K562 (cell line): ENCODE data around the gene LRRC25. TPM values are rescaled to one million over a fixed set of nuclear protein-coding genes. Genes with fewer than 3 reads are reported as not detected.

Experiments used
- ARID3A ChIP-seq: IDR thresholded peaks from 2 replicates; pipeline ENCODE4 v1.6.1; 2012; ENCODE audit warnings: low read depth, low read length, improper control_type of control experiment, borderline replicate concordance
- BMI1 ChIP-seq: fragments of 150-350 bp; IDR thresholded peaks from 2 replicates; pipeline ENCODE4 v1.6.1; 2014; ENCODE audit warnings: low read length
- HNRNPK ChIP-seq: fragments of 200-400 bp; formaldehyde crosslinking; IDR thresholded peaks from one replicate; pipeline ENCODE4 v1.6.1; 2018; ENCODE audit warnings: mild to moderate bottlenecking, low read depth, low read length; ENCODE audit not compliant: poor library complexity, severe bottlenecking
- LCOR ChIP-seq: sonication (generic); formaldehyde crosslinking; IDR thresholded peaks from 2 replicates; pipeline ENCODE4 v1.8.0; 2022; ENCODE audit warnings: mild to moderate bottlenecking, missing genetic modification reagents
- MBD2 ChIP-seq: sonication (generic); IDR thresholded peaks from 2 replicates; pipeline ENCODE4 v1.6.1; 2016; ENCODE audit warnings: low read depth, borderline replicate concordance
- MYNN ChIP-seq, 2 experiments: sonication (generic); formaldehyde crosslinking in 1 of 2; IDR thresholded peaks; 2 replicates each; pipeline versions ENCODE4 v1.5.0 to v1.6.1; 2016 to 2020; ENCODE audit warnings: antibody characterized with exemption in 1 of 2, missing genetic modification reagents in 1 of 2
- RNF2 ChIP-seq: sonication (generic); IDR thresholded peaks from 2 replicates; pipeline ENCODE4 v1.6.1; 2016
- SAFB2 ChIP-seq: fragments of 200-400 bp; formaldehyde crosslinking; IDR thresholded peaks from 2 replicates; pipeline ENCODE4 v1.6.1; 2018; ENCODE audit warnings: borderline replicate concordance, low read length, low read depth, moderate library complexity; ENCODE audit not compliant: severe bottlenecking
- UBTF ChIP-seq, 2 experiments: IDR thresholded peaks; 2 replicates each; pipeline ENCODE4 v1.6.1; 2012; ENCODE audit warnings: improper control_type of control experiment in 2 of 2, low read depth in 2 of 2, low read length in 2 of 2, borderline replicate concordance in 1 of 2
- ZBTB40 ChIP-seq, 2 experiments: fragments of 450-650 bp in 1 of 2; sonication (generic) in 1 of 2; formaldehyde crosslinking in 1 of 2; IDR thresholded peaks; 2 replicates each; pipeline versions ENCODE4 v1.7.1 to v1.9.0; 2016 to 2022; ENCODE audit warnings: inconsistent platforms in 1 of 2, mild to moderate bottlenecking in 1 of 2, missing genetic modification reagents in 1 of 2
- ZKSCAN3 ChIP-seq: fragments of 250-450 bp; sonication (Bioruptor Pico); IDR thresholded peaks from 2 replicates; pipeline ENCODE4 v1.4.0; 2020
- ZNF511 ChIP-seq: sonication (generic); formaldehyde crosslinking; IDR thresholded peaks from 2 replicates; pipeline ENCODE4 v1.8.0; 2022; ENCODE audit warnings: mild to moderate bottlenecking, missing genetic modification reagents
- ZNF699 ChIP-seq: fragments of 250-450 bp; sonication (Bioruptor Pico); IDR thresholded peaks from 2 replicates; pipeline ENCODE4 v1.8.0; 2021; ENCODE audit warnings: mild to moderate bottlenecking, moderate library complexity; ENCODE audit not compliant: insufficient replicate concordance
- polyA plus RNA-seq, 8 experiments: library from polyadenylated mRNA; depleted of rRNA in 4 of 8; stranded (reverse) in 5 of 8; unstranded in 3 of 8; fragments of >200 nt; fragmentation: Nextera tagmentation in 2 of 8; fragmentation: Illumina TruSeq in 1 of 8; extraction: Ambion mirVana in 2 of 8; extraction: Trizol in 1 of 8; gene quantifications; 2 replicates each; pipeline versions ENCODE4 v1.2.1 to v1.2.3, GENCODE V29; 2011 to 2014; ENCODE audit warnings: inconsistent platforms in 1 of 8, missing spikeins in 1 of 8
- total RNA-seq, 7 experiments: library from RNA; depleted of rRNA in 6 of 7; stranded (reverse); fragments of >200 nt in 6 of 7; fragmentation: Illumina TruSeq in 2 of 7; extraction: Trizol in 2 of 7; gene quantifications; 2 replicates each; pipeline versions ENCODE4 v1.2.1 to v1.2.3, GENCODE V29; 2011 to 2021; ENCODE audit warnings: low replicate concordance in 1 of 7

LRRC25 gene
- total and polyA plus RNA-seq, 9 of the 15 experiments (the other 6 are each of a cell fraction or from before 2014, with no cell fraction given) = 0.07 to 0.36 (median 0.10) TPM; not detected in 3

GRCh38 chr19:18416778-18417249 lies 19.4 kb upstream of the LRRC25 start (continued):
- 0 out of 2 replicates have a peak, but pooled peaks have one; percentile 9 for TF ChIP-seq ZBTB40 (IDR thresholded peaks at IDR 0.05)
- no peak for TF ChIP-seq ZBTB40 (CRISPR knock-in tag; IDR thresholded peaks at IDR 0.05)
- TF ChIP-seq UBTF (IDR thresholded peaks at IDR 0.05; ENCODE audit: borderline replicate concordance in 1 of 2, low read depth in 2 of 2, low read length in 2 of 2) = peak in 1 of 2 experiments; percentile 13; a peak in 1 of 4 replicates
- peak; percentile 52 for TF ChIP-seq HNRNPK
- TF ChIP-seq ZKSCAN3 (CRISPR knock-in tag) = no peak
- TF ChIP-seq ZNF699 (CRISPR knock-in tag) = no peak
- no peak for TF ChIP-seq SAFB2
- TF ChIP-seq MBD2 = peak; percentile 34; the same call in 1 of the 2 replicates
- no peak; the same call in 1 of the 2 replicates for TF ChIP-seq LCOR (CRISPR knock-in tag)
- peak; percentile 68; the same call in 1 of the 2 replicates for TF ChIP-seq RNF2
- TF ChIP-seq BMI1 = peak; percentile 88
- 0 out of 2 replicates have a peak, but pooled peaks have one; percentile 7 for TF ChIP-seq MYNN (IDR thresholded peaks at IDR 0.05)
- no peak for TF ChIP-seq MYNN (CRISPR knock-in tag; IDR thresholded peaks at IDR 0.05)
- 0 out of 2 replicates have a peak, but pooled peaks have one; percentile 27 for TF ChIP-seq ARID3A
- peak; percentile 13; the same call in 1 of the 2 replicates for TF ChIP-seq ZNF511 (CRISPR knock-in tag)
